HCT116 (cell line): ENCODE results near the gene PLCD1. TPM values are rescaled to one million over a fixed set of nuclear protein-coding genes. Genes with fewer than 3 reads are reported as not detected.

ENCODE experiments used
- ATAC-seq: fragments of 200-7000 bp; cut with Tn5 transposase; 2 replicates; pipeline ENCODE4 v1.9.1; 2020; ENCODE audit warnings: mild to moderate bottlenecking, moderate library complexity
- Bru-seq: library from RNA; stranded (reverse); fragments of 400-500 nt; gene quantifications from one replicate; lab custom pipeline; 2021; lab: Mats Ljungman, UMichigan
- BruChase-seq, 2 experiments: library from RNA; stranded (reverse); fragments of 400-500 nt; gene quantifications; one replicate each; lab custom pipeline; 2021; lab: Mats Ljungman, UMichigan
- BruUV-seq: library from RNA; stranded (reverse); fragments of 400-500 nt; replicated peaks from 2 replicates; lab custom pipeline; 2021; lab: Mats Ljungman, UMichigan
- CTCF ChIA-PET: fragments of 300-600 bp; sonication (Branson Sonifier 250); formaldehyde crosslinking; loops from one replicate; lab custom pipeline; 2021; ENCODE audit warnings: antibody characterized with exemption; lab: Charles Lee
- POLR2A ChIA-PET: fragments of 300-600, 350-600 bp; sonication (Branson Sonifier 250); formaldehyde crosslinking; loops from one replicate; lab custom pipeline; 2021; ENCODE audit warnings: antibody characterized with exemption; lab: Charles Lee
- RAD21 ChIA-PET, 2 experiments: fragments of 300-600 bp; sonication (Branson Sonifier 250); formaldehyde crosslinking; loops; one replicate each; lab custom pipeline; 2023; ENCODE audit warnings: low total read pairs in 2 of 2; ENCODE audit not compliant: uncharacterized antibody in 2 of 2, unreplicated experiment in 2 of 2, low non-redundant PET in 1 of 2; lab: Charles Lee
- DNase-seq: peaks from one replicate; pipeline ENCODE4 v3.0.0-alpha.2; 2010; ENCODE audit warnings: low read depth, low spot score
- H2AFZ ChIP-seq: fragments of 200-600 bp; shearing (Covaris generic), sonication (generic); 2 replicates; pipeline ENCODE4 v1.6.1; 2017; ENCODE audit warnings: low read depth, mixed run types, mixed read lengths, antibody characterized with exemption, low read length; ENCODE audit not compliant: poor library complexity, severe bottlenecking
- H3K27ac ChIP-seq: 2 replicates; pipeline ENCODE4 v1.5.1; 2012; ENCODE audit warnings: low read depth, low read length
- H3K27me3 ChIP-seq: fragments of 200-600 bp; sonication (generic); 2 replicates; pipeline ENCODE4 v1.6.1; 2016; ENCODE audit warnings: mixed run types, low read length, mixed read lengths; ENCODE audit not compliant: insufficient read depth
- H3K36me3 ChIP-seq, 2 experiments: fragments of 200-500 bp in 1 of 2; fragments of 200-600 bp in 1 of 2; sonication (Bioruptor generic) in 1 of 2; sonication (generic) in 1 of 2; 2 replicates each; pipeline versions ENCODE4 v1.5.1 to v1.6.1; 2014 to 2016; ENCODE audit warnings: low read length in 2 of 2, inconsistent platforms in 1 of 2, mixed read lengths in 1 of 2, mixed run types in 1 of 2; ENCODE audit not compliant: insufficient read depth in 2 of 2, control insufficient read depth in 1 of 2
- H3K4me1 ChIP-seq, 2 experiments: fragments of 200-600 bp in 1 of 2; sonication (generic) in 1 of 2; 2 replicates each; pipeline versions ENCODE4 v1.5.1 to v1.6.1; 2012 to 2017; ENCODE audit warnings: low read length in 2 of 2, inconsistent platforms in 1 of 2, mild to moderate bottlenecking in 1 of 2, mixed read lengths in 1 of 2, mixed run types in 1 of 2, moderate library complexity in 1 of 2; ENCODE audit not compliant: insufficient read depth in 2 of 2, control insufficient read depth in 1 of 2
- H3K4me2 ChIP-seq: fragments of 200-600 bp; sonication (generic); 2 replicates; pipeline ENCODE4 v1.6.1; 2017; ENCODE audit warnings: mixed run types, low read length, mixed read lengths
- H3K4me3 ChIP-seq, 2 experiments: fragments of 200-600 bp in 1 of 2; sonication (generic) in 1 of 2; replicated peaks in 1 of 2; 2 replicates each; pipeline ENCODE4 v1.5.1; 2011 to 2016; ENCODE audit warnings: low read length in 2 of 2, control low read depth in 1 of 2, low read depth in 1 of 2, mild to moderate bottlenecking in 1 of 2, mixed read lengths in 1 of 2, mixed run types in 1 of 2
- H3K79me2 ChIP-seq: fragments of 200-600 bp; sonication (generic); 2 replicates; pipeline ENCODE4 v1.6.1; 2017; ENCODE audit warnings: mild to moderate bottlenecking, mixed run types, low read length, moderate library complexity, mixed read lengths; ENCODE audit not compliant: insufficient read depth
- H3K9ac ChIP-seq: fragments of 200-600 bp; sonication (generic); 2 replicates; pipeline ENCODE4 v1.6.1; 2016; ENCODE audit warnings: low read length, mixed read lengths
- H3K9me2 ChIP-seq: fragments of 200-600 bp; sonication (generic), shearing (Covaris generic); 2 replicates; pipeline ENCODE4 v1.6.1; 2017; ENCODE audit warnings: mixed run types, mild to moderate bottlenecking, moderate library complexity; ENCODE audit not compliant: insufficient read depth
- H3K9me3 ChIP-seq, 2 experiments: fragments of 200-500 bp in 1 of 2; fragments of 200-600 bp in 1 of 2; sonication (Bioruptor generic) in 1 of 2; sonication (generic) in 1 of 2; 2 replicates each; pipeline ENCODE4 v1.6.1; 2014 to 2017; ENCODE audit warnings: low read length in 2 of 2, mixed read lengths in 2 of 2, inconsistent platforms in 1 of 2, low read depth in 1 of 2, mild to moderate bottlenecking in 1 of 2, mixed run types in 1 of 2, moderate library complexity in 1 of 2; ENCODE audit not compliant: control insufficient read depth in 1 of 2, insufficient read depth in 1 of 2
- H4K20me1 ChIP-seq: fragments of 200-600 bp; sonication (generic), shearing (Covaris generic); 2 replicates; pipeline ENCODE4 v1.6.1; 2017; ENCODE audit warnings: mixed run types, mild to moderate bottlenecking, moderate library complexity; ENCODE audit not compliant: insufficient read depth
- CEBPB ChIP-seq: IDR thresholded peaks from 2 replicates; pipeline ENCODE4 v1.6.1; 2012; ENCODE audit warnings: low read depth
- ELF1 ChIP-seq: IDR thresholded peaks from 2 replicates; pipeline ENCODE4 v1.6.1; 2012; ENCODE audit warnings: low read depth, borderline replicate concordance
- EZH2 ChIP-seq: fragments of 200-600 bp; sonication (generic); IDR thresholded peaks from 2 replicates; pipeline ENCODE4 v1.6.1; 2017; ENCODE audit warnings: antibody characterized with exemption, mixed run types
- EZH2phosphoT487 ChIP-seq: fragments of 200-600 bp; IDR thresholded peaks from 2 replicates; pipeline ENCODE4 v1.6.1; 2018; ENCODE audit warnings: antibody characterized with exemption, borderline replicate concordance
- JUND ChIP-seq: IDR thresholded peaks from 2 replicates; pipeline ENCODE4 v1.6.1; 2012
- POLR2A ChIP-seq: IDR thresholded peaks from 2 replicates; pipeline ENCODE4 v1.7.0; 2011; ENCODE audit warnings: borderline replicate concordance; ENCODE audit not compliant: insufficient read depth, insufficient read length; ENCODE audit errors: extremely low read depth
- POLR2AphosphoS5 ChIP-seq: IDR thresholded peaks from 2 replicates; pipeline ENCODE4 v1.6.1; 2011; ENCODE audit warnings: mild to moderate bottlenecking, low read depth, low read length, moderate library complexity
- RAD21 ChIP-seq: IDR thresholded peaks from 2 replicates; pipeline ENCODE4 v1.6.1; 2012; ENCODE audit warnings: low read depth, mild to moderate bottlenecking
- SIN3A ChIP-seq: IDR thresholded peaks from 2 replicates; pipeline ENCODE4 v1.6.1; 2012; ENCODE audit warnings: low read depth
- SP1 ChIP-seq: IDR thresholded peaks from 2 replicates; pipeline ENCODE4 v1.6.1; 2012; ENCODE audit warnings: low read depth
- SRF ChIP-seq: IDR thresholded peaks from 2 replicates; pipeline ENCODE4 v1.6.1; 2012; ENCODE audit warnings: low read depth
- TCF7L2 ChIP-seq: IDR thresholded peaks from 2 replicates; pipeline ENCODE4 v1.7.0; 2011; ENCODE audit warnings: borderline replicate concordance, inconsistent platforms; ENCODE audit not compliant: insufficient read depth, insufficient read length; ENCODE audit errors: extremely low read depth
- YY1 ChIP-seq: IDR thresholded peaks from 2 replicates; pipeline ENCODE4 v1.6.1; 2011; ENCODE audit warnings: low read length, low read depth, moderate library complexity, mild to moderate bottlenecking; ENCODE audit not compliant: insufficient replicate concordance; ENCODE audit errors: extremely low read depth
- ZFX ChIP-seq: fragments of 450-650 bp; IDR thresholded peaks from 2 replicates; pipeline ENCODE4 v1.6.1; 2017
- ZNF274 ChIP-seq: fragments of 200-500 bp; sonication (Bioruptor generic); IDR thresholded peaks from 2 replicates; pipeline ENCODE4 v1.6.1; 2014; ENCODE audit warnings: mild to moderate bottlenecking, low read depth, low read length, inconsistent platforms
- intact Hi-C: fragments of 100-400 bp; cut with micrococcal nuclease; formaldehyde crosslinking; loops from 2 replicates; pipeline ENCODE4 v1.10.0; 2022
- long read RNA-seq: library from polyadenylated mRNA; unstranded; transcript quantifications from one replicate; pipeline ENCODE4 v2.0.0, GENCODE V29; 2021; ENCODE audit not compliant: unreplicated experiment
- polyA plus RNA-seq: library from polyadenylated mRNA; unstranded; fragments of >200 nt; gene quantifications from 2 replicates; pipeline ENCODE4 v1.2.1, GENCODE V29; 2012; ENCODE audit warnings: missing spikeins
- total RNA-seq: library from RNA; stranded (reverse); gene quantifications from one replicate; pipeline ENCODE4 v1.2.1, GENCODE V29; 2021; ENCODE audit not compliant: unreplicated experiment
- TF ChIP-seq, protein P1 (sequence below): IDR thresholded peaks from 2 replicates; pipeline ENCODE4 v1.6.1; 2011; ENCODE audit warnings: mild to moderate bottlenecking, low read length, moderate library complexity; ENCODE audit not compliant: insufficient replicate concordance; ENCODE audit errors: extremely low read depth
- TF ChIP-seq, protein P2 (sequence below): IDR thresholded peaks from 2 replicates; pipeline ENCODE4 v1.6.1; 2012
- TF ChIP-seq, protein P3 (sequence below): IDR thresholded peaks from 2 replicates; pipeline ENCODE4 v1.6.1; 2012; ENCODE audit warnings: low read depth
- TF ChIP-seq, protein P4 (sequence below): IDR thresholded peaks from 2 replicates; pipeline ENCODE4 v1.6.1; 2012

PLCD1 gene
- total RNA-seq: 15.9 TPM
- polyA plus RNA-seq: 15.8 TPM in 2 replicates
- Bru-seq, nascent RNA: percentile 42 among the genes with signal in this experiment
- BruChase-seq, experiment 1, labeled RNA remaining after a 6-hour chase: percentile 45 among the genes with signal in this experiment
- BruChase-seq, experiment 2, labeled RNA remaining after a 2-hour chase: percentile 42 among the genes with signal in this experiment
- long read RNA-seq, transcript PLCD1-204 (15 exons, 2,963 nt): major isoform, 5 of 18 reads
- long read RNA-seq, partial matches to known transcripts: 8 of 18 reads
- long read RNA-seq, other reads (novel, unspliced or antisense): 2 of 18 reads

DNA sequence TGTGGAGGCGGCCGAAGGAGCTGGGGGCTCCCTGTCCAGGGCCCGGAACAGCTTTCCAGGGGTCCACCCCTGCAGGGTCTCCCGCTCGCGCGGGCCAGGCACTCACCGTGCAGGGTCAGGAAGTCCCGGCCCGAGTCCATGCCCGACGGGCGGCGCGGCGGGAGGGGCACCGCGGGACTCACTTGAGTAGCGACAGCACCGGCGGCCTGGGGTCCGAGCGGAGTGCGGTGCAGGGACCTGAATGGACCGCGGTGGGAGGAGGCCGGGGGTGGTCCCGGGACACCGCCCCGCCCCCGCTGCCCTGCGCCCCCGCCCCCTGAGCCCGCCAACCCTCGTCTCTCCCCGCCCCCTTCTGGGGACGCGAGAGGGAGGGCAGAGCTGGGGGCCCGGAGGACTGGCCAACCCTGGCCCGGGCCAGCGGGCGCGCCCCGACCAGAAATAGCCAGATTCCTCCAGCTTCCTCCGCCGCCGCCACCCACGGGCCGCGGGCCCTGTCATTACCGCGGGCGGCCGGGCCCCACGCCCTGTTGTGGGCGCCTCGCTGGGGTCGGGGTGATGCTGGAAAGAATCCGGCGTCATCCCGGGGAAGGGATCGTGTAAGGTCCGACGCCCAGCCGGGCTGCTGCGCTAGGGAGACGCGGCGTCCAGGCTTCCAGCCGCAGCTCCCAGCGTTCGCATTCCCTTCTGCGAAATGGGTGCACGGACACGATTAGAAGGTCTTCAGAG, at the start of gene PLCD1:
Gene PLCD1, minus strand, starts transcription at position 243 of the 726 bp plus-strand sequence. Its CDS starts 103 bp downstream, at position 140.
- CTCF ChIA-PET: no interaction called here
- Histone ChIP-seq H3K4me2 (peak within 1 kb of the TSS; percentile 76), H3K79me2 (no peaks in the 10 kb centered on the region), H3K4me1 (peaks cover 29 to 44% of the 10 kb centered on the region in 2 experiments), H4K20me1 (no peaks in the 10 kb centered on the region), H2AFZ (no peak within 1 kb of the TSS), H3K36me3 (no peaks in the 10 kb centered on the region), H3K9ac (peak within 1 kb of the TSS; percentile 30), H3K4me3 (peak within 1 kb of the TSS; percentile 32 to 41), H3K27me3 (no peaks in the 10 kb centered on the region), H3K9me2 (no peaks in the 10 kb centered on the region), H3K9me3 (no peaks in the 10 kb centered on the region), H3K27ac (peak within 1 kb of the TSS; percentile 35; the same call in 1 of the 2 replicates)
- ATAC-seq: no peak
- RAD21 ChIA-PET: no interaction called here
- no TSS peak for BruUV-seq
- intact Hi-C loops: no loop called here
- DNase-seq: no peak
- POLR2A ChIA-PET: interaction anchor here (0.7 kb wide), 1 partner anchor 109 kb away, joined by 3 read pairs; no protein-coding TSS in a partner anchor
- TF ChIP-seq SRF (no peak), RAD21 (no peak), ELF1 (no peak), ZFX (no peak), SP1 (no peak), JUND (no peak), EZH2phosphoT487 (no peak), ZNF274 (no peak), YY1 (no peak), EZH2 (no peak), CEBPB (no peak), POLR2AphosphoS5 (no peak; the same call in 1 of the 2 replicates), POLR2A (no peak), SIN3A (no peak), TCF7L2 (no peak)
- TF ChIP-seq, protein P1, sequence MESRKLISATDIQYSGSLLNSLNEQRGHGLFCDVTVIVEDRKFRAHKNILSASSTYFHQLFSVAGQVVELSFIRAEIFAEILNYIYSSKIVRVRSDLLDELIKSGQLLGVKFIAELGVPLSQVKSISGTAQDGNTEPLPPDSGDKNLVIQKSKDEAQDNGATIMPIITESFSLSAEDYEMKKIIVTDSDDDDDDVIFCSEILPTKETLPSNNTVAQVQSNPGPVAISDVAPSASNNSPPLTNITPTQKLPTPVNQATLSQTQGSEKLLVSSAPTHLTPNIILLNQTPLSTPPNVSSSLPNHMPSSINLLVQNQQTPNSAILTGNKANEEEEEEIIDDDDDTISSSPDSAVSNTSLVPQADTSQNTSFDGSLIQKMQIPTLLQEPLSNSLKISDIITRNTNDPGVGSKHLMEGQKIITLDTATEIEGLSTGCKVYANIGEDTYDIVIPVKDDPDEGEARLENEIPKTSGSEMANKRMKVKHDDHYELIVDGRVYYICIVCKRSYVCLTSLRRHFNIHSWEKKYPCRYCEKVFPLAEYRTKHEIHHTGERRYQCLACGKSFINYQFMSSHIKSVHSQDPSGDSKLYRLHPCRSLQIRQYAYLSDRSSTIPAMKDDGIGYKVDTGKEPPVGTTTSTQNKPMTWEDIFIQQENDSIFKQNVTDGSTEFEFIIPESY: no peak
- TF ChIP-seq, protein P2, sequence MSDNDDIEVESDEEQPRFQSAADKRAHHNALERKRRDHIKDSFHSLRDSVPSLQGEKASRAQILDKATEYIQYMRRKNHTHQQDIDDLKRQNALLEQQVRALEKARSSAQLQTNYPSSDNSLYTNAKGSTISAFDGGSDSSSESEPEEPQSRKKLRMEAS: no peak
- TF ChIP-seq, protein P3, sequence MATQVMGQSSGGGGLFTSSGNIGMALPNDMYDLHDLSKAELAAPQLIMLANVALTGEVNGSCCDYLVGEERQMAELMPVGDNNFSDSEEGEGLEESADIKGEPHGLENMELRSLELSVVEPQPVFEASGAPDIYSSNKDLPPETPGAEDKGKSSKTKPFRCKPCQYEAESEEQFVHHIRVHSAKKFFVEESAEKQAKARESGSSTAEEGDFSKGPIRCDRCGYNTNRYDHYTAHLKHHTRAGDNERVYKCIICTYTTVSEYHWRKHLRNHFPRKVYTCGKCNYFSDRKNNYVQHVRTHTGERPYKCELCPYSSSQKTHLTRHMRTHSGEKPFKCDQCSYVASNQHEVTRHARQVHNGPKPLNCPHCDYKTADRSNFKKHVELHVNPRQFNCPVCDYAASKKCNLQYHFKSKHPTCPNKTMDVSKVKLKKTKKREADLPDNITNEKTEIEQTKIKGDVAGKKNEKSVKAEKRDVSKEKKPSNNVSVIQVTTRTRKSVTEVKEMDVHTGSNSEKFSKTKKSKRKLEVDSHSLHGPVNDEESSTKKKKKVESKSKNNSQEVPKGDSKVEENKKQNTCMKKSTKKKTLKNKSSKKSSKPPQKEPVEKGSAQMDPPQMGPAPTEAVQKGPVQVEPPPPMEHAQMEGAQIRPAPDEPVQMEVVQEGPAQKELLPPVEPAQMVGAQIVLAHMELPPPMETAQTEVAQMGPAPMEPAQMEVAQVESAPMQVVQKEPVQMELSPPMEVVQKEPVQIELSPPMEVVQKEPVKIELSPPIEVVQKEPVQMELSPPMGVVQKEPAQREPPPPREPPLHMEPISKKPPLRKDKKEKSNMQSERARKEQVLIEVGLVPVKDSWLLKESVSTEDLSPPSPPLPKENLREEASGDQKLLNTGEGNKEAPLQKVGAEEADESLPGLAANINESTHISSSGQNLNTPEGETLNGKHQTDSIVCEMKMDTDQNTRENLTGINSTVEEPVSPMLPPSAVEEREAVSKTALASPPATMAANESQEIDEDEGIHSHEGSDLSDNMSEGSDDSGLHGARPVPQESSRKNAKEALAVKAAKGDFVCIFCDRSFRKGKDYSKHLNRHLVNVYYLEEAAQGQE: no peak
- TF ChIP-seq, protein P4, sequence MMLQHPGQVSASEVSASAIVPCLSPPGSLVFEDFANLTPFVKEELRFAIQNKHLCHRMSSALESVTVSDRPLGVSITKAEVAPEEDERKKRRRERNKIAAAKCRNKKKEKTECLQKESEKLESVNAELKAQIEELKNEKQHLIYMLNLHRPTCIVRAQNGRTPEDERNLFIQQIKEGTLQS: no peak
